Inflammatory macrophage treated with lipopolysaccharide for 4 hours (primary cell): ENCODE results near the gene PDZD2.
A peak's percentile ranks its signal among the peaks of the same experiment; 100 is the strongest.
"Not testable (repeated sequence)": the region's sequence is repeated elsewhere in the genome, so short reads cannot be mapped to it uniquely, and the experiment has no call there.

ENCODE experiments used
- DNase-seq: peaks from one replicate; pipeline ENCODE4 v3.0.0-alpha.2; 2020

PDZD2 gene

DNA sequence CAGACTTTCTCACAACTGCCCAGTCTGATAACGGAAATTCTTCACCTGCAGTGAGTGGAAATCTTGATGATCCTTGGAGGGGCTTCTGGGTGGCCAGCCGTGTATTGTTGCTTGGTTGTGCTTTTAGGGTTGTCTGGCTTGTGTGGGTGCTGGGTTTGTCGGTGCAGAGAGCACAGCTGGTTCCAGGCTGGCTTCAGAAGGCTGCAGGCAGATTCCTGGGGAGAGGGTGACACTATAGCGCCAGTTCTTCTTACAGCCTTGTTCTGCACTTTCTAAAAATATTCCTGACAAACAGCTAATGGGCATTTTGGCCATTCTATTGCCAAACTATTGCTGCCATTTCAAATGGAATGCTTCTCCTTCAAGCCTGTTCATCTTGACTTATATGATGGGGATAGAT is 99.3 kb downstream of the PDZD2 start:
- no peak for DNase-seq

DNA sequence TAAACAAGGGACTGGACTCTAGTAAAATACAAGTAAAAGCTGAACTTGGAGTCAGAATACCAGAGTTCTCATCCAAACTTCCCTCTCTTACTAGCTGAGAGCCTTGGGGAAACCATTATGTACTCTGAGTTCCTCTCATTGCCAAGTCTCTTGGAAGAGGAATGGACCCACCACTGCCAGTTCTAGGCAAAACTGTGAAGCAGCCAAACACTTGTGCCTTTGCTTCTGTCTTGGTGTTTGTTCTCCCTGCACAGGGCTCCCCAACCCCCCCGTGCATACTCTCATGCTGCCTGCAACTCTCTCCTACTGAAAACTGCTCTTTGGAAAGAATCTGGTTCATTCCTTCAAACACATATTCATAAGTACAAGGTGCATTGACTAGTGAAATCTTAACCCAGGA is 102.6 kb downstream of the PDZD2 start:
- no peak for DNase-seq

DNA sequence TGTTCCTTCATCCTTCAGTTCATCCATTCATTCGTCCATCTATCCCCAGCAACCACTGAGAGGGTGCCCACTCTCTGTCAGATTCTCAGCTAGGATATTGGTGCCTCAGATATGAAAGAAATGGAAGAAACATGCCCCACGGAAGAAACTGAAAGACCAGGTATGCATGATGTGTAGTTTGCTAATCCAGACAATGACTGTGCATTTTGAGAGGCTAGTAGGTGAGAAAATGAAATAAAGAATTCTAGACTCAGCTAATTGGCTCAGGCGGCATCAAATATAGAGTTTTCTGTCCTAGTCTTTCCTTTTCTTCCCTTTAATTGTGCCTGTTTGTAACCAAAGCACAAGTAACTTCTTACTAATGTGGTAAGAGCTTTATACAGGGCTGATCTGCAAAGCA is 104.7 kb downstream of the PDZD2 start:
- DNase-seq, result no peak

DNA sequence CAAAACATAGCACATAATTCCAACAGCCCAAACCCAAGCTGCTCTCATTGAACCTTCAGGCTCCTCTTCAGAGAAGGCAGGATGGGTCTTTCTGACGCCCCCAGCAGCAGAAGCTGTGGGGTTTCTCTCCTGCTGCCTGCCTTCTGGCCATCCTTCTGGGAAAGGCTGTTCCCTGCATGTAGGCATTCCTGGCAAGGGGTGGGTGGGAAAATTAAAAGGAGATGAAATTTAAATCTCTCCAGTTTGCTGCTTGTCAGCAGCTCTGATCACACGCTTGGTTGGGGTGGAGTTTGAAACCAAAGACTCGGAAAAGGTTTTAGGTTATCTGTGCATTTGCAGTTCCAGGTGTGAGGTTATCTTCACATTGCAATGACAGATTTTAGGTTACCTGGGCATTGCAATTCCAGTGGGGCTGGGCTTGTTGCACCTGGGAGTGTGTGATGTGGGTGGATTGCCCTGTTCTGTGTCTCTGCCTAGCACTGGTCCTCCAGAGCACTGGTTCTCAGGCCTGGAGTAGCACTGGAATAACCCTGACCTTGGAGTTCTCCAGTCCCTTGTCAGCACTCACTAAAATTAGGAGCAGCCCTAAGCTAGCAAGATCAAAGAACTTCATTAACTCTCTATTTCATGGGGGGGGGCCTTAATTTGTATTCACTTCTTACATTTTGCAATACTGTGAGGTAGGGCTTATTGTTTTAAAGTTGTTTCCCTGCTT is 109.7 kb downstream of the PDZD2 start:
- no peak for DNase-seq

DNA sequence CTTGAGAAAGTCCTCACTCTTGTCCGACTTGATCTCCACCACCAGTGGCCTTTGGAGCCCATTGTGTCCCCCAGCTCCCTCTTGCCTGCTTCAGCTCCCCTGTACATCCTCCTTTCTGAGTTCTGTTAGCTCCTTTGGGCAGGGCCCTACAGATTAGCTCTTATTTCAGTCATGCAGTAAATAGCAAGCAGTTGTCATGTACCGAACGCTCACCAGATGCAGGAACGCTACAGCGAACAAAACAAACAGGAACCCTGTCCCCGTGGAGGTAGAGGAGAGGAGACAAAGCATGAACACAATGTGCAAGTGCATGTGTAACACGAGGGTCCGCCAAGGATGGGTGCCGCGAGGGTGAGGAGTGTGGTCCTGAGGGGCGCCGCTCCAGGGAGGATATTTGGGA is 111.3 kb downstream of the PDZD2 start:
- no peak for DNase-seq

DNA sequence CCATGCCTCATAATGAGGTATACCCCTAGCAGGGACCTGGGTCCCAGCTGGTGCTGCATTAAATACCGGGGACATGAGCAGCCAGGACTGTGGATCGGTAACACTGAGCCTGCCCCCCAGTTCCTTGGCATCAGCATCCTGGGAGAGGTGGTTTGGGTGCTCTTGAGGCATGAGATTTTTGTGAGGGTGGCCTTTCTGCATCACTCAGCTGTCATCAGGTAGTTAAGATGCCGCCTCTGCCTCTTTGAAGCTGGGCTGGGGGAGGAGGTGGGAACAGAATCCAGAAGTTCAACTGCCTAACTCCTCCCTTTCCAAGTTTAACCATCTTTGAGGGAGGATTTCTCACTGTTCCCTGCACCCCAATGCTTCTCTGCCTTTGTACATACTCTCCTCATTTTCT is 112.7 kb downstream of the PDZD2 start:
- no peak for DNase-seq

DNA sequence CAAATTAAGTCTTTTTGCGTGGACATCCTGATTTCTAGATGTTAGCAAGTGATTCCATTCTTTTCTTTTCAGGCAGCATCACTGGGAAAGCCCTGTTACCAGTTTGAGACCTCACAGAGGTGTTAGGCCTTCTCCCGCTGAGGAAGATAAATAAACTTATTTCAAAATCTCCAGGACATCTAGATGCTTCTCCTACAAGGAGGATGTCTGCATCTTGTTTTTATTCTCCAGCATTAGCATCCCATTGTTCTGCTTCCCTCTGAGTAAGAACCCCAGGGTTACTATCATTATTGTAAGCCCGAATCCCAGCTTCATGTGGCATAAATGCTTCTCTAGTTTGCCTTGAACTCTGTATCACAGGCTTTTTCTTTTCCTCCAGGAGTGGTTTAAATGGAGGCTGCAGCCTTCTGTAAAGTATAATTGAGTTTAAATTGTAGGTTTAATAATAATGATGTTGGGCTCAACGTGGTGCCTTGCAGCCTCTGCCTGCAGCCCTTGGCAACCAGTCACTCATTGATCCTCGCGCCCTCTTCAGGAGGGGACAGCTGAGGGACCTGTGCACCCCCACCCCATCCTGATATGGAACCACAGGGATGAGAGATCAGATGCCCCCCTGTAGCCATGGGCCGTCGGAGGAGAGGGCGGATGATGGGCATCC is 114.9 kb downstream of the PDZD2 start:
- no peak for DNase-seq

DNA sequence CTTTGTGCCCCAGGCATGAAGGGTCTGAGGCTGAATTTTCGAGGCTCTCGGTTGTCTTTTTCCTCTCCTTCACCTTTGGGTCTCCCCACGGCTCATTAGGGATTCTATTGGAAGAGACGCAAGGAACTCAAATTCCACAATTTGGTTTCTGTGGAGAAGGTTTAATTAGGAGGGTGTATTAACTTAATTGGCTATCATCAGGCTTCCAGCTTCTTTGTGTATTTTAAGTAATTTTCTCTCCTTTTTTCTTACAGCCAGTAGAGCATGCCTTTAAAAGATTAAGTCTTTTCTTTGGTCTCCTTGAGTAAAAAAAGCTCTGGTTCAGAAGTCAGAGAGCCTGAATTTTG is 115.4 kb downstream of the PDZD2 start:
- no peak for DNase-seq

DNA sequence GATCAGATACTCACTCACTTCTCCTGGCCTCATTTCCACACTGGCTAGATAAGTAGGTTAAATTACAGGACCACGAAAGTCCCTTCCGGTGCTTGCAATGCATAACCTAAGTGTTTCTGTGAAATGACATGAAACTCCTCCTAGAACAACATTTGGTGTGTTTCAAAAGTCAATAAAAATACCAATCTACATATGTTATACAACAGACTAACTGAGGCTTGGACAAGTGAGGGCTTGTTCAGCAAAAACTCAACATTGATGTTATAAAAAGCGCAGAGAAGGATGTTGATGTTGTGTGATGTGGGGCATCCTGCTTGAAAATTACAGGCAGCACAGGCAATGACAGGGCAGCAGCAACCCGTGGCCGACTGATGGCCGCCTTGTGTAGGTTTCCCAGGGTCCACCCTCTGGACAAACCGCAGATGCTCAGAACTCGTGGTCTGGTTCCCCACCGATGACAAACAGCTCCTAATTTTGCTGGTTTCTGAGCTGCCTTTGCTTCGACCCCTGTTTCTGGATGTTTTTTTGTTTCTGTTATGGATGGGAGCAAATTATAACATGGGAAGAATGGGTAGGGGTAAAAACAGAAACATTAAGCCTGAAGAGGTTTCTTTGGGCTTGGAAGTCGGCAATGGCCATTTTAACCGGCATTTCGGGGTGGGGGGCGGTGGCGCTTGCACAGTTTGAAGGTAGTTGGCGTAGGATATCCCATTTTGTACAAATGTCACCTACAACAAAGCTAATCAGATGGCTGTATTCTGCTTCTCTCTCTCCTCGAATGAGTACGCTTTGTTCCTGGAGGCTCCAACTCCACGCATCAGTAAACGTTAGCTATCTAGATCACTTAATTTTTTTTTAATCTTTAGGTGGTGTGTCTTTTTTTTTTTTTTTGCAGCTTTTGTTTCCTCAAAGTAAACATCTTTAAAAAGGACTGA is 116.1 kb downstream of the PDZD2 start:
- no peak for DNase-seq

DNA sequence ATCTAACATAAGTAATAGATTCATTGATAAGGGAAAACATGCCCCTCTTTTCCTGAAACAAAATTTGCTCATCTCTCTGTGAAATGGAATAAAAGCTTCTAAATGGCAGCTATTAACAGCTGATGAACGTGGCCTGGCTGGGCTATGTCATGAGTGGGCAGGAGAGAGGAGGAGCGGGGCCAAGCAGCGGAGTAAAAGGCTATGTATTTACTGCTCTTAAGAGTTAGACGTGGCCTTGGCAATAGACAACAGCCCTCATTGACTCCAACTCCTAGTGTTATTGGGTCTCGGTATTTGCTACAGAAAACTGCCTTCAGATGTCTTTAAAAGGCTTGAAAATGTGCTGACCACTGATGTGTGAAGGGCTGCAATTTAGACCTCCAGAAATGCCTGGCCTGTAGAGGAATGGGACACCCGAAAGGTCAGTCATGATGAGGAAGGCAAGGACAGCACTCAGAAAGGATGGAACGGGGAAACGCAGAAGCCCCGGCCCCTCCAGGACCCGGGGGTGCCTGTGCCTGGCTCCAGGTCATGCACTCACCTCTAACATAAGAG is 116.8 kb downstream of the PDZD2 start:
- DNase-seq, result no peak

DNA sequence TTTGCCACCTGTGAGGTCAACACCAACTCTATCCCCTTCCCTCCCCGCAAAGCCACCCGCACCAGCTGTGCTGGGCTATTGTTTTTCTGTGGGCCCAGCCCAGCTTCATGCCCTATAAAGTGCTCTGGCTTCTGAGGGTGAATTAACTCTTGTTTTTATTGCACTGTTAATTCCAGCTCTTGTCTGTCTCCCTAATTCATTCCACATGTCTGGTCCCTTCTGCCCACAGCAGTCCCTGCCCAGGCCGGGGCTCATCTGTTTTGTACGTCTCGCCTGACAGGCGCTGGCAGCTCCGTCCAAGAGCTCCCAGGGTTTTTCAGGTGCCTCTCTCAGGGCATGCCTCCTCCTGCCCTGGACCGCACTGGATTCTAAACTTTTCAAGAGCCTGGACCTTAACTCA is 118.9 kb downstream of the PDZD2 start:
- no peak for DNase-seq

DNA sequence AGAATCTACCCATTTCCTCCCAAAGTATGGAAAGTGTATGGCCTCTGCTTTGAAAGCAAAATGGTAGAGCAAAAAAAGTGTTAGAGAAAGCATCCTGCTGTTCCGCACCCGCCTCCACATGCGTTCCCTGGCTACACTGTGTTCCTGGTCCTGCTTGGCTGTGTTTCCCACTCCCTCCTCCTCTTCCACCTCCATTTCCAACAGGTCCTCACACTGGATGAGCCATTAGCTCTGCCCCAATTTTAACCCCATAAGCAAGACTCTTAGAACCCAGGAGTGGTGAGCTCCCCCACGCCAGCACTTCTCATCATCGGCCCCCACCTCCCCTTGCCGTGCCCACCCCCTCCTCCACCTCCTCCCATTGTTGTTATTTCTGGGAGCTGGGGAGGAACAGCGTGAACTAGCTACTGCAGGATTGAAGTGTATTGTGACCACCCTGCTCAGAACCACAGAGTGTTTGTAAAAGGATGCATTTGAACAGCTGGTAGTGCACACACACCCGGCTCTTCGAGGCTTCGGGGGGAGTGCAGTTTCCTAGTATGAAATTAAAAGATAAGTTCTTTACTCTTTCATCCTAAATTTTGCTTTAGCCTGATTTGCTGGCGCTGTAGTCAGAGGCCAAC is 120.0 kb downstream of the PDZD2 start:
- no peak for DNase-seq

DNA sequence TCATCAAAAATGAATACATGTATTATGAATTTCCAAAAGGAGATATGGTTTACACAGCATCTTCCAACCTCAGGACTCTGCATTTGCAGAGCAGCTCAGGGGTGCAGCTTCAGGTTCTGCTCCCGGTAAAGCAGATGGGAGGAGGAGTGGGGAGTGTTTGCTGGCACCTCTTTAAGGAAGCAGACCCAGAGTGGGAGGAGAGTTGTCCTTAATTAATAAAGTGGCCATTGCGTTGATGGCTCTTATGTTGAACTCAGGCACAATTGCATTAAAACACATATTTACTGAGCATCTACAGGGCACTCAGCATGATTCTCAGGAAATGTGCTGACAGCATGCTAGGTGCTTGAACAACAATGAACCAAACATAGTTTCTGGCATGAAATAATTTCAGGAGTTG is 121.0 kb downstream of the PDZD2 start:
- no peak for DNase-seq

DNA sequence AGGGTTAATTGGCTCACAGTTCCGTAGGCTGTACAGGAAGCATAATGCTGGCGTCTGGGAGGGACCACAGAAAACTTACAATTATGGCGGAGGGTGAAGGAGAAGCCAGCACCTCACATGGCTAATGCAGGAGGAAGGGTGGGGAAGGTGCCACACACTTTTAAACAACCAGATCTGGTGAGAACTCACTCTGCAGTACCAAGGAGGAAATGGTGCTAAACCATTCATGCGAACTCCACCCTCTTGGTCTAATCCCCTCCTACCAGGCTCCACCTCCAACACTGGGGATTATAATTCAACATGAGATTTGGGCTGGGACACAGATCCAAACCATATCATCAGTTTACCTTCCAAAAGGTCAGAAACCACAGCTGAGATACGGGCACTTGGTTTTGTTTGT is 122.9 kb downstream of the PDZD2 start:
- DNase-seq, result no peak

DNA sequence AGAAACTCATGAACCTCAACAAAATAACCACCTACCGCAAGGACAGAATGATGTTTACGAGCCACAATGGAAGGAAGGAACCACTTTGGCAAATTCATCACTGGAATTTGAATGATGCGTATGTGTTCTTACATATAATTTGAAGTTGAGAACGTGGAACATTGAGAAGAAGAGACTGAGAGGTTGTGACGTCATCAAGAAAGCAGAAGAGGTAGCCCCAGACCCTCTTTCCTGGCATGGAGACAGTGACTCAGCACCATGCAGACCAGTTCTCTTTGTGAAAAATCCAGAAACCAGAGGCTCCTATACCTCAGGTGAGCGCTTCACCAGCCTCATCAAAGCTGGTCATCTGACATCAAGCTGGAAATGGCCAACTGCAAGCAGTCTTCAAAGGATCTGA is 124.5 kb downstream of the PDZD2 start:
- no peak for DNase-seq

DNA sequence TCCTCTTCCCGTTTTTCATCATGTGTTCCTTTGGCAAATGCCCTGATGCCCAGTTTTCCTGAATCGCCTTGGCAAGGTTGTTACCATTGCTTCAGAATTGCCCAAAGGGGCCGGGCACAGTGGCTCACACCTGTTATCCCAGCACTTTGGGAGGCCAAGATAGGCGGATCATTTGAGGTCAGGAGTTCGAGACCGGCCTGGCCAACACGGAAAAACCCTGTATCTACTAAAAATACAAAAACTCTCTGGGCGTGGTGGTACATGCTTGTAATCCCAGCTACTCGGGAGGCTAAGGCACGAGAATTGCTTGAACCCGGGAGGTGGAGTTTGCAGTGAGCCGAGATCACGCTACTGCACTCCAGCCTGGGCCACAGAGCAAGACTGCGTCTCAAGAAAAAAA is 125.8 kb downstream of the PDZD2 start:
- DNase-seq, result not testable (repeated sequence)

DNA sequence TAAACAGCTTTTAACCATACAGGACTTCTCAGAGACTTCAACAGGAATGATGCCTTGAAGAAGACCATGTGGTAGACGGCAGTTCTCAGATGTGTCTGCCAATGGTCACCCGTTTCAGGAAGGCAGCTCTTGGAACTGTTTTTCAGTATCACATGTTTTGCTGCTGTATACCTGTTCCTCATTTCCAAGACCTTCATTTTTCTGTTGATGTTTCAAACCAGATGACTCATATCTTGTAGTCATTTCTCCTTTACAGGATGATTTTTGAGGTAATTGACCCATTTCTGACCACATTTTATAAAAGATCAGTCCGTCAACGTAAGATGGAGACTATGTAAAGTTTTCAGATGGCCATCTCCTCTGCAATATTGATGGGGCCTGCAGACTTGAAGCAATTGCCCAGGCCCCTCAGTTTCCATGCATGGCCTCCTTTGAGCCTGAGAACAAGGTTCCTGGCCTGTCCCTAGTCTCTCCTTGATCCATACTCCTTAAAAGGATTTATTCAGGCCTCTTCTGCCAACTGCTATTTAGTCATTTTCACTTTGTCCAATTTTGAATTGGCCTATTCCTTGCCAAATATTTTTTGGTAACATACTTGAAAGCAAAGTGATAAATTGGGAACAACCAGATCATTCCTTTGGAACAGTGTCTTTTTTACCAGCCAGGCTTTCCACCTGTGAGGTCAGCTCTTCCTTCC is 128.6 kb downstream of the PDZD2 start:
- peak; percentile 8 for DNase-seq

DNA sequence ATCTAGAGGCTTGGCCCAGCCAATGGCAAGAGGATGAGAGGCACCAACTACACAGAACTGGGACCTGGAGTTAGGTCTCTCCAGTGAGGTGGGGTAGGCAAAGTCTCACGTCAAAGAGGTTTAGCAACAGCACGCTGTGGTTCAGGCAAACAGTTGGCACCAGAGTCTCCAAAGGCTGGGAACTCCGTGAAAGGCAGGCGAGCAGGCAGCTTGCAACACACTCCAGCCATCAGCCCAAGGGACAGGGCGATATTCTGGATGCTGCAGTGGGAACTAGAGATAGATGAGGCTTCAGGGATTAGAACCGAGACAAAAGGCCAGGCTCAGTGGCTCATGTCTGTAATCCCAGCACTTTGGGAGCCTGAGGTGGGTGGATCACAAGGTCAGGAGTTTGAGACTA is 129.1 kb downstream of the PDZD2 start:
- DNase-seq, result no peak

DNA sequence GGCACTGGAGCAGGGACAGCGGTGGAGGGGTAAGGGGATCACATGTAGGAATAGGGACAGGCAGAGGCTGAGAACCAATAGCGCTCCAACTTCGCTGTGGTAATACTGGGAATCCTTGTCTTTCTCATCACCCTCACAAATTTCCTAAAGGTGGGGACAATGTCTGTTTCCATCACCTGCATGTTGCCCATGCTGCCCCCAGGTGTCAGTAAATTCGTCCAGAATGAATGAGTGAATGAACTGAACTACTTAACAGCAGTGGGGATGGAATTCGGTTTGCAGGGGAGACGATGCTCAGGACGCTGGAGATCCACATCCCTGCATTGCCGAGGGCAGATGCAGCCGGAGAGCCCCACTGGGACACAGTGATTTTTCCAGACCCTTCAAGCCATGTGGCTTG is 129.9 kb downstream of the PDZD2 start:
- DNase-seq, result no peak

DNA sequence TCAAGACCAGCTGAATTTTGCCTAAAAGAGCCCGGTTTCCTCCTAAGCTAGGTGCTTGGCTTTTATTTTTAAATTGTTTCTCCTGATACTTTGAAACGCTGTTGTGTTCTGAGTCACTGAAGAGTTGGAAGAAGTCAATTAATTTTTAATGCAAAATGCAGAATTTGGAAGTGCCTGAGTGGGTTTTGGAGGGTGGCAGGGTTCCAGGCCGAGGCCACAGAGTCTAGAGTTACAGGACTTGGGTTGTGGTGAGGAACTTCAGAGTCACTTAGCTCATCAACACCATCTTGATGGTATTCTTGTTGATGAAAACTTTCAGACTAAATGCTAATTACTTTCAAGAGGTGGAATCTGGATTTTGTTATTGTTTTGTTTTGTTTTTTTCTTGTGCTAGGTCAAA is 130.6 kb downstream of the PDZD2 start:
- no peak for DNase-seq

DNA sequence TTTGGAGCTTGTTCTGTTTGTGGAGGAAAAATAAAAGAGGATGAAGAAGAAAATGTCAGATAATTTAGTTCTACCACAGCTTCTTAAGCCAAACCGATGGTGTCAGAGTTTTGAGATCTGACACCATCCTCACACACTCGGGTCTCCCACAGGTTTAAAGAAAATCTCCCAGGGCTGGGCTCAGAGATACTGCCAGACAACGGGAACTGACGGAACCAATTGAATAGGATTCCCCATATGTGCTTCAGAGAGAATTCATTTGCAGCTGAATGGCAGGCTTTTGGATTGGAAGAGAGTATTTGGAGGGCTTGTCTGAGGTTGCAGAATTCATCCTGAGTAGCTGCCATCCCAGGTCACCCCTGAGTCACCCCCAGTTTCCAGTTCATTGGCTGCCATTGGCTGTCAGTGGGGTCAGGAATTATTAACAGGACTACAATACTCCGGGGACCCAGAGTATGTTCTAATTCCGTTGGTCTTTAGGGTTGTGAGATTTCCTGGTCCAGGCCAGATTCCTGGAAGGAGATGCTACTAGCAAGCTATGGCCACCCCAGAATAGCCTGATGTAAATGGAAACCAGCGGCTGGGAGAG is 131.3 kb downstream of the PDZD2 start:
- no peak for DNase-seq

DNA sequence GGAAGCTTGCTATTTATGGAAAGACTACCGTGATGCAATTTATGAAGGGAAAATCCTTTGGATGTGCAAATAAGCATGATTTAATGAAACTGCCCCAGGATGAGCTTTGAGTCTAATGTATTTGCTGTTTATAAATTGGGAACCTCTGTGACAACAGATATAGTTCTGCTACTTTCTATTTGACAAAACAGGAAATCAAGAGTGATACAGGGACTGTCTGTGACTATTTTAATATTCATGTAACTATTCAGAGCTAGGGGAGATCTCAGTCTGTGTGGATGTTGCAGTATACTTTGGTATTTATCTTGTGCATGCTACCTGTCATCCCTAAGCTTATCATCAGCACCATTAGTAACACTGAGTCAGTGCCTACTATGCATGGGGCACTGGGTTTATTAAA is 132.1 kb downstream of the PDZD2 start:
- peak; percentile 88 for DNase-seq
